PC-9 (cell line): ENCODE measurements around the gene ATE1. TPM values are rescaled to one million over a fixed set of nuclear protein-coding genes. Genes with fewer than 3 reads are reported as not detected.

Experiments used
- BruUV-seq: library from RNA; stranded (reverse); fragments of 400-500 nt; replicated peaks from 2 replicates; lab custom pipeline; 2021; lab: Mats Ljungman, UMichigan
- CTCF ChIA-PET: fragments of 300-600 bp; sonication (Branson Sonifier 250); formaldehyde crosslinking; loops from one replicate; lab custom pipeline; 2022; ENCODE audit warnings: antibody characterized with exemption; lab: Charles Lee
- POLR2A ChIA-PET: fragments of 300-600 bp; sonication (Branson Sonifier 250); formaldehyde crosslinking; loops from one replicate; lab custom pipeline; 2022; ENCODE audit warnings: antibody characterized with exemption; ENCODE audit not compliant: unreplicated experiment; lab: Charles Lee
- DNase-seq, 2 experiments: peaks; one replicate each; pipeline versions ENCODE4 v3.0.0 to v3.0.0-alpha.2; 2015 to 2022; ENCODE audit warnings: mixed read lengths in 1 of 2
- H2AFZ ChIP-seq: fragments of 200-600 bp; sonication (generic); 2 replicates; pipeline ENCODE4 v1.8.1; 2017; ENCODE audit warnings: antibody characterized with exemption
- H3F3A ChIP-seq: fragments of 200-600 bp; sonication (generic); 2 replicates; pipeline ENCODE4 v1.8.1; 2017; ENCODE audit warnings: antibody characterized with exemption, mild to moderate bottlenecking, low read depth; ENCODE audit not compliant: insufficient read depth
- H3K27ac ChIP-seq: fragments of 200-600 bp; sonication (generic); 2 replicates; pipeline ENCODE4 v1.6.1; 2016; ENCODE audit warnings: mixed run types
- H3K27me3 ChIP-seq: fragments of 200-600 bp; sonication (generic); 2 replicates; pipeline ENCODE4 v1.6.1; 2016; ENCODE audit warnings: low read depth, mixed run types; ENCODE audit not compliant: insufficient read depth
- H3K36me3 ChIP-seq: fragments of 200-600 bp; sonication (generic); 2 replicates; pipeline ENCODE4 v1.6.1; 2016; ENCODE audit warnings: low read depth, mixed run types
- H3K4me1 ChIP-seq: fragments of 200-600 bp; sonication (generic); replicated peaks from 2 replicates; pipeline ENCODE4 v1.6.1; 2016; ENCODE audit warnings: mixed run types; ENCODE audit not compliant: insufficient read depth
- H3K4me2 ChIP-seq: fragments of 200-600 bp; sonication (generic); 2 replicates; pipeline ENCODE4 v1.6.1; 2017; ENCODE audit warnings: mixed run types
- H3K4me3 ChIP-seq: fragments of 200-600 bp; sonication (generic); 2 replicates; pipeline ENCODE4 v1.6.1; 2016; ENCODE audit warnings: mixed run types
- H3K79me2 ChIP-seq: fragments of 200-600 bp; sonication (generic); 2 replicates; pipeline ENCODE4 v1.6.1; 2017; ENCODE audit warnings: low read depth, mixed run types
- H3K9me2 ChIP-seq: fragments of 200-600 bp; sonication (generic); 2 replicates; pipeline ENCODE4 v1.8.1; 2017; ENCODE audit warnings: mild to moderate bottlenecking; ENCODE audit not compliant: insufficient read depth
- H3K9me3 ChIP-seq: fragments of 200-600 bp; sonication (generic); 2 replicates; pipeline ENCODE4 v1.8.1; 2016; ENCODE audit warnings: low read depth; ENCODE audit not compliant: insufficient read depth
- H4K20me1 ChIP-seq: fragments of 200-600 bp; sonication (generic); 2 replicates; pipeline ENCODE4 v1.8.1; 2017; ENCODE audit not compliant: insufficient read depth
- EZH2 ChIP-seq: fragments of 200-600 bp; sonication (generic); IDR thresholded peaks from 2 replicates; pipeline ENCODE4 v1.8.0; 2017; ENCODE audit warnings: antibody characterized with exemption, low read depth
- intact Hi-C: fragments of 100-400 bp; cut with micrococcal nuclease; formaldehyde crosslinking; loops from one replicate; pipeline ENCODE4 v1.10.0; 2022; ENCODE audit not compliant: unreplicated experiment
- total RNA-seq: library from RNA; stranded (reverse); gene quantifications from 2 replicates; pipeline ENCODE4 v1.2.3, GENCODE V29; 2021
- TF ChIP-seq, protein P1 (sequence below): fragments of 200-600 bp; sonication (generic); conservative IDR thresholded peaks from 2 replicates; pipeline ENCODE4 v1.6.1; 2017; ENCODE audit warnings: mixed run types, antibody characterized with exemption, mild to moderate bottlenecking, moderate library complexity

The ATE1 gene
- total RNA-seq, 1 experiment from 2014 or later = 14.8 TPM

DNA sequence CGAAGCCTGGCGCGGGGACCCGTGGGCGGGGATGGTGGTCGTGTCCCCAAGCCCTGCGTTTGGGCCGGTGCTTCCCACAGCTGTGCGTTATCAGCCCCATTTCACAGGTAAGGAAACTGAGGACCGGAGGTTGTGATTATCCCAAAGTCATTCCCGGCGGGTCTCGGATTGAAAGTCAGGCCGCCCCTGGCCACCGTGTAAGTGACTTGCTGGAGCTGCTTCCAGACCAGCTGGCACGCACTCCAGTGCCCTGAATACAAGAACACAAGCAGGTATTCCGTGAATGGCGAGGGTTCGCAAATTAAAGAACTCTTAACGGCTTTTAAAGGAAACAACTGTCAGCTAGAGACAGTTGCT is 675 bp upstream of the ATE1 start:
- Histone ChIP-seq H3K27ac (peak overlapping the region; percentile 82), H3K9me2 (no peaks in the 10 kb centered on the region), H3K9me3 (no peaks in the 10 kb centered on the region), H3F3A (no peaks in the 10 kb centered on the region; the same call in 1 of the 2 replicates), H3K4me1 (0 out of 2 replicates have a peak, but pooled peaks cover 5% of the 10 kb centered on the region), H3K4me2 (peak overlapping the region; percentile 73), H3K79me2 (peaks cover 33% of the 10 kb centered on the region), H3K36me3 (no peaks in the 10 kb centered on the region), H2AFZ (peak overlapping the region; percentile 86), H4K20me1 (no peaks in the 10 kb centered on the region), H3K4me3 (peak overlapping the region; percentile 73), H3K27me3 (no peaks in the 10 kb centered on the region)
- TF ChIP-seq, protein P1, sequence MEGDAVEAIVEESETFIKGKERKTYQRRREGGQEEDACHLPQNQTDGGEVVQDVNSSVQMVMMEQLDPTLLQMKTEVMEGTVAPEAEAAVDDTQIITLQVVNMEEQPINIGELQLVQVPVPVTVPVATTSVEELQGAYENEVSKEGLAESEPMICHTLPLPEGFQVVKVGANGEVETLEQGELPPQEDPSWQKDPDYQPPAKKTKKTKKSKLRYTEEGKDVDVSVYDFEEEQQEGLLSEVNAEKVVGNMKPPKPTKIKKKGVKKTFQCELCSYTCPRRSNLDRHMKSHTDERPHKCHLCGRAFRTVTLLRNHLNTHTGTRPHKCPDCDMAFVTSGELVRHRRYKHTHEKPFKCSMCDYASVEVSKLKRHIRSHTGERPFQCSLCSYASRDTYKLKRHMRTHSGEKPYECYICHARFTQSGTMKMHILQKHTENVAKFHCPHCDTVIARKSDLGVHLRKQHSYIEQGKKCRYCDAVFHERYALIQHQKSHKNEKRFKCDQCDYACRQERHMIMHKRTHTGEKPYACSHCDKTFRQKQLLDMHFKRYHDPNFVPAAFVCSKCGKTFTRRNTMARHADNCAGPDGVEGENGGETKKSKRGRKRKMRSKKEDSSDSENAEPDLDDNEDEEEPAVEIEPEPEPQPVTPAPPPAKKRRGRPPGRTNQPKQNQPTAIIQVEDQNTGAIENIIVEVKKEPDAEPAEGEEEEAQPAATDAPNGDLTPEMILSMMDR = no peak
- no peak for TF ChIP-seq EZH2
- intact Hi-C loops = loop anchor here (2.0 to 5.0 kb wide), 3 partner anchors 46 to 184 kb away; partner anchors contain the start of gene NSMCE4A
- ChIA-PET POLR2A (no interaction called here), CTCF (no interaction called here)
- BruUV-seq = TSS peak; percentile 82
- no peak for DNase-seq

DNA sequence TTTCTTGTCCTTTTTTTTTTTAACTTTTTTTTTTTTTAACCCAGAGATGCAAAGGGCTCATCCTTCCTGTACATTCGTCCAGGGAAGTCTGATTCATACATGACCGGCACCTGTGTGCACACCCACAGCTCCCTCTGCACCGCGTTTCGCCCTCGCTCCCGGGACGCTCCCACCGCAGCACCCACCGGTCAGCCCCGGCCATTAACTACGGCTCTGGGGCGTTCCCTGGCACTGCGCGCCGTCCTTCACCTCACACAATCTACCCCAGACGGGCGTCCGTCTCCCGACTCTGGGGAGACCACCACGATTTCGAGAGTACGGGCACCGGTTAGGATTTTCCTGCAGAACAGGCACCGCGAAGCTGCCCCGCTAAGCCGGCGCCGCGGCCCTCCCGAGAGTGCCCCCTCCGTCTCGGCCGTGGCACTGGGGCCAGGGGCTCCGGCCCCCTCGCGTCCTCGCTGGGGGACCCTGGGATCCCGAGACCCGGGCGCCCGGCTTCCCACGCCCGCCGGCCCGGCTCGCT is 452 bp downstream of the ATE1 start:
- peaks cover 33% of the 10 kb centered on the region for H3K79me2 ChIP-seq
- H3K27me3 ChIP-seq = no peaks in the 10 kb centered on the region
- peak; percentile 30 to 48 for DNase-seq
- no peaks in the 10 kb centered on the region for H3K9me3 ChIP-seq
- TF ChIP-seq EZH2 = no peak
- TF ChIP-seq, protein P1 = no peak
- H3K4me2 ChIP-seq = peak overlapping the region; percentile 87
- H3K36me3 ChIP-seq = no peaks in the 10 kb centered on the region
- no TSS peak for BruUV-seq
- ChIA-PET POLR2A (interaction anchor here (0.6 kb wide), 1 partner anchor 67 kb away, joined by 3 read pairs; no protein-coding TSS in a partner anchor), CTCF (interaction anchor here (0.7 kb wide), 1 partner anchor 127 kb away, joined by 3 read pairs; no protein-coding TSS in a partner anchor)
- H3F3A ChIP-seq = no peaks in the 10 kb centered on the region; the same call in 1 of the 2 replicates
- no peaks in the 10 kb centered on the region for H3K9me2 ChIP-seq
- H4K20me1 ChIP-seq = no peaks in the 10 kb centered on the region
- peak overlapping the region; percentile 82 for H3K27ac ChIP-seq
- intact Hi-C loops = loop anchor here (5.0 kb wide), 2 partner anchors 125 to 185 kb away; no protein-coding TSS in a partner anchor
- 0 out of 2 replicates have a peak, but pooled peaks cover 5% of the 10 kb centered on the region for H3K4me1 ChIP-seq
- H2AFZ ChIP-seq = peak overlapping the region; percentile 98
- peak overlapping the region; percentile 73 for H3K4me3 ChIP-seq

DNA sequence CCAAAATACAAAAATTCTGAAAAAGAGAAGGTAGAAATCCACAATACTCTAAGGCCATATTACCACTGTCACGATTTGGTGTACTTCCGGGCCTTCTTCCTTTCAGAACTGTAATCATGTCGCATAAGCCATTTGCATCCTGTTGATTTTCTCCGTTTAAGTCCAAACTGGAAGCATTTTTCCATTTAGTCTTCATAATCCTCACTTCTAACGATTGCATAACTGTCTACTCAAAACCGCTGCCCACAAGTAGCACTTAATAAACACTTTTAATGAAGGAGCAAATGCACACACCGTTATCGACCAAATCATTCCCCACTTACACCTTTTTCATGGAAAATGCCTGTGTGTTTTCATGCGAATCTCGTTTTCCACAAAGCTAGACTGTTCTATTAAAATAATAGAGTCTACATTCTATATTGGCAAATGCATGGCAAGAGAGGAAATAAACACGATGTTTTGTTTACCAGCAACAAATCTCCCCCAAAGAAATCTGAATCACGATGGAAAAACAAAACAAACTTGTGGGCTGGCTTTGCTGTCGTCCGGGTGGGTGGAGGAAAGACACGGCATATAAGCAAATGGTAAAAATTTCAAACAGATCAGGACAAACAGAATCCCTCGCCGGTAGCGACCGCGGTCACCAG is 1.0 kb downstream of the ATE1 start:
- H3K27me3 ChIP-seq = no peaks in the 10 kb centered on the region
- TF ChIP-seq, protein P1 = no peak
- no peak for TF ChIP-seq EZH2
- no peaks in the 10 kb centered on the region for H4K20me1 ChIP-seq
- peak overlapping the region; percentile 73 for H3K4me3 ChIP-seq
- BruUV-seq = TSS peak; percentile 60
- DNase-seq = no peak
- no peaks in the 10 kb centered on the region for H3K36me3 ChIP-seq
- no peaks in the 10 kb centered on the region for H3K9me3 ChIP-seq
- H3K4me1 ChIP-seq = 0 out of 2 replicates have a peak, but pooled peaks cover 5% of the 10 kb centered on the region
- intact Hi-C loops = loop anchor here (5.0 kb wide), 2 partner anchors 126 to 186 kb away; no protein-coding TSS in a partner anchor
- CTCF ChIA-PET = no interaction called here
- no peaks in the 10 kb centered on the region; the same call in 1 of the 2 replicates for H3F3A ChIP-seq
- peak overlapping the region; percentile 98 for H2AFZ ChIP-seq
- peak overlapping the region; percentile 82 for H3K27ac ChIP-seq
- H3K79me2 ChIP-seq = peaks cover 33% of the 10 kb centered on the region
- H3K4me2 ChIP-seq = peak overlapping the region; percentile 87
- no peaks in the 10 kb centered on the region for H3K9me2 ChIP-seq
- POLR2A ChIA-PET = no interaction called here
